ENCODE data around the gene AK9.
"Not testable (repeated sequence)": the region's sequence is repeated elsewhere in the genome, so short reads cannot be mapped to it uniquely, and the experiment has no call there.

Gene AK9

GRCh38 chr6:109690737-109691621 lies at the start of gene AK9, which contains the start of gene FIG4:
AK9 (minus strand) TSS chr6:109691202; CDS start chr6:109675745, 15,457 bp downstream.
FIG4 (plus strand) TSS chr6:109691296; CDS start chr6:109691436, 140 bp downstream.
- DNase-seq (ENCODE audit: low spot score), result peak; percentile 76

GRCh38 chr6:109740787-109741186 lies 49.8 kb upstream of the AK9 start:
- no peak for DNase-seq (ENCODE audit: low spot score)

- DNase-seq (ENCODE audit: low spot score), result no peak
These were observed 48.7 kb upstream of the AK9 start for GRCh38 chr6:109739686-109740085.

- no peak for DNase-seq (ENCODE audit: low spot score)
These were observed 47.7 kb upstream of the AK9 start for GRCh38 chr6:109738667-109739066.

- DNase-seq (ENCODE audit: low spot score), result no peak
These were observed 47.3 kb upstream of the AK9 start for GRCh38 chr6:109738255-109738654.

GRCh38 chr6:109736273-109737025 lies 45.4 kb upstream of the AK9 start:
- DNase-seq (ENCODE audit: low spot score), result no peak

GRCh38 chr6:109725250-109725649 lies 34.2 kb upstream of the AK9 start:
- DNase-seq (ENCODE audit: low spot score), result not testable (repeated sequence)

- DNase-seq (ENCODE audit: low spot score), result no peak
These were observed 31.7 kb upstream of the AK9 start for GRCh38 chr6:109722564-109723254.

- DNase-seq (ENCODE audit: low spot score), result no peak
These were observed 31.0 kb upstream of the AK9 start for GRCh38 chr6:109722011-109722410.

GRCh38 chr6:109720311-109720710 lies 29.3 kb upstream of the AK9 start:
- DNase-seq (ENCODE audit: low spot score), result no peak

- no peak for DNase-seq (ENCODE audit: low spot score)
These were observed 28.0 kb upstream of the AK9 start for GRCh38 chr6:109718991-109719390.

- no peak for DNase-seq (ENCODE audit: low spot score)
These were observed 27.0 kb upstream of the AK9 start for GRCh38 chr6:109717971-109718370.

GRCh38 chr6:109715616-109716015 lies 24.6 kb upstream of the AK9 start:
- DNase-seq (ENCODE audit: low spot score), result no peak

GRCh38 chr6:109714611-109715010 lies 23.6 kb upstream of the AK9 start:
- no peak for DNase-seq (ENCODE audit: low spot score)

- DNase-seq (ENCODE audit: low spot score), result no peak
These were observed 23.2 kb upstream of the AK9 start for GRCh38 chr6:109714166-109714565.

GRCh38 chr6:109713097-109713496 lies 22.1 kb upstream of the AK9 start:
- no peak for DNase-seq (ENCODE audit: low spot score)

- not testable (repeated sequence) for DNase-seq (ENCODE audit: low spot score)
These were observed 17.1 kb upstream of the AK9 start for GRCh38 chr6:109708099-109708498.

GRCh38 chr6:109706513-109706912 lies 15.5 kb upstream of the AK9 start:
- no peak for DNase-seq (ENCODE audit: low spot score)

GRCh38 chr6:109705258-109705657 lies 14.3 kb upstream of the AK9 start:
- DNase-seq (ENCODE audit: low spot score), result peak; percentile 41

- no peak for DNase-seq (ENCODE audit: low spot score)
These were observed 11.8 kb upstream of the AK9 start for GRCh38 chr6:109702791-109703190.

GRCh38 chr6:109701774-109702173 lies 10.8 kb upstream of the AK9 start:
- DNase-seq (ENCODE audit: low spot score), result no peak

- no peak for DNase-seq (ENCODE audit: low spot score)
These were observed 10.2 kb upstream of the AK9 start for GRCh38 chr6:109701221-109701620.

Data from HuH-7.5 (cell line).